GM18873 (cell line): ENCODE measurements around the gene PTPRM.

Source experiments
- ATAC-seq: cut with Tn5 transposase; IDR thresholded peaks from one replicate; pipeline ENCODE4 v1.9.1; 2021; ENCODE audit warnings: mild to moderate bottlenecking, moderate library complexity, moderate number of reproducible peaks; ENCODE audit not compliant: unreplicated experiment, low FRiP score

The PTPRM gene

DNA sequence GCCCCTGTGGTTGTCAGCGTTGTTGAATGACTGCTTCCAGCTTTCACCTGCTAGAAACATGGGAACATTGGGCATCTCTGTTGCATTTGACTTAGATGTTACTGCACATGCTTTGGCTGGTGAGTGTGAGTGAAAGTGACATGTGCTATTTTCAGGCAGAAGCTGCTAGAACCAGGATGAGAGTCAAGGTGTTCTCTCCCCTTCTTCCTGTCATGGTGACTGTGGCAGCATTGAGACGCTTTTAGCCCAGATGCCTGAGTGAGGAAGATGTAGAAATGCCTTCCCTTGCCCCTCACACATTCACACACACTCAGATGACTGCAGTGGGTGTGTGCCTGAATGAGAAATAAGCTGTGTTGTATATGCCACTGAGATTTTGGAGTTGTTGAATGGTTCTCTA is 220.2 kb downstream of the PTPRM start:
- no peak for ATAC-seq

DNA sequence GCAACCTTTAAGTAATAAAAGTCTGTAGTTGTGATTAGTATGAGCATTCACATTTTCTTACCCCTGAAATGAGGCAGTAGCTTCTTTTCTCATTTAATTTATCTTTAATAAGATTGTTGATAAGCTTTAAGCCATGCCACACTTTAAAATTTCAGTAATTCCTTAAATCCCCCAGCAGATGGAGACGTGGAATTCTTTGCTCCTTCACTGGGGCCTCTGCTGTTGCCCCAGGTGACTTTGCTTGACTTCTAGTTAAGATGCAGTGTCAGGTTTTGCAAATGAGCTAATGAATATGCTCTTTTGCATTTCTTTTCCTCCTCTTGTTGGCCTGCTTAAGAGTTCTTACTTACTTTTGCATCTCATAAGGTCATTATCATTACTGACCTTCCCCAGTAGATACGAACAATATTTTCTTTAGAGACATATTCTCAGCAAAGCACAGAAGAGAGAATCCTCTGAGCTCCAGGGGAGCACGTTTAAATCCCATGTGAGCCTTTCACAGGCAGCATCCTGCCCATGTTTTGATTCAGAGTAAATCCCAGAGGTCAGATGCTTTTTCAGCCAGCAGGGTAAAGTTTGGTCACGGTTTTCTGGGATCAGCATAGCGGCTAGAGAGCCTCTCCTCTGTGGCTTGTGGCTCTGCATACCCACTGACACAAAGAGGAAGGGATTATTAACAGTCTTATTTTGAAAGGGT is 222.9 kb downstream of the PTPRM start:
- no peak for ATAC-seq

DNA sequence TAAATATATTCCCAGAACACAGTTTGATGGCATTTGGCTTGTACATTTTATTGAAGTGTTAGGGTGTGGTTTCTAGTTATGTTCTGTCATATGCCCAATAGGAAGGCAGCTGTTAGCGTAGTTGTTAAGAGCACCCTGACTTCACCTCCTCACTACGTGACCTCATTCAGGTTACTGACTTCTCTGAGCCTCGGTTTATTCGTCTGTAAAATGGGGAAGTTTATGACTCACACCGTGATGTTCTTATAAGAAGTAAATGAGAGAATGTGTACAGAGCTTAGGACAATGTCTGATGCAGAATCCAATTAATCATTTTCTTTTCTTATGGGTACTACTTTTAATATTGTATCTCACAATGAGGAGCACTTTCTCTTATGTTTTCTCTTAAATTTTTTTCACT is 226.0 kb downstream of the PTPRM start:
- ATAC-seq: no peak

DNA sequence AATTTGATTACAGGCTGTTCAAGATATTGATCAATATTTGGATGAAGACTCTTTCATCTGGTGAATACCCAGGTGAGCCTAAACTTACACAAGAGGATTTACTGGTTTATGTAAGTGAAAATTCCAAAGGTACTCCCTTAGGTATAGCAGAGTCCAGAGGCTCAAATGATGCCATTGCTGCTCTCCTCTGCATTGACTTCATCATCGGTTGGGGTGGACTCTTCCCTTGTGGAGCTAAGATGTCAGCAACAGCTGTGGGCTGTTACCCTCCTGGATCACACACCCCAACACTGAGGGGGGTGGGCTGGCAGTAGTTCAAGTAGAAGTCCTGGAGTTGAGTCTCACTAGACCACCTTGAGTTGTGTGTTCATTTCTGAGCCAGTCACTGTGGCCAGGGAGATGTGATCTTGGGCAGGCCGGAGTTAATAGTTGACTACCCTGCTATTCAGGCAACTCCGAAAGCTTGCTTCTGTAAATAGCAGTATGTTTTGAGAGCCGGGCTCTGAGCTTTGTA is 236.9 kb downstream of the PTPRM start:
- ATAC-seq: no peak

DNA sequence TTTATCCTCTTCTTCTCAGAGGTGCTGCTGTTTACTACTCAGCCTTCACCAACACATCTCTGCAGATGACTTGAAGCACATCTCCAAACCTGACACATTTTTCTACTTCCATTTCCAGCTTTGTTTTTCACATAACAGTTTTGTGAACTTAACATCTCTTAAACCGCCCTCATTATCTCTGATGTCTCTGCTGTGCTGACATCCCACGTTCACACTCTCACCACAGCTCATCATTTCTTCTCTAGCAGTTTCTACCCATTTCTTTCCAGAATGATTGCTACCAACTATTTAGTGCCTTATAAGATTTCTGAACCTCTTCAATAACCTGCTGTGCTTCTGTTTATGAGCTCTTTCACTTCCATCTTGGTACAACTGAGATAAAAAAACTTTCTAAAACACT is 238.0 kb downstream of the PTPRM start:
- no peak for ATAC-seq

DNA sequence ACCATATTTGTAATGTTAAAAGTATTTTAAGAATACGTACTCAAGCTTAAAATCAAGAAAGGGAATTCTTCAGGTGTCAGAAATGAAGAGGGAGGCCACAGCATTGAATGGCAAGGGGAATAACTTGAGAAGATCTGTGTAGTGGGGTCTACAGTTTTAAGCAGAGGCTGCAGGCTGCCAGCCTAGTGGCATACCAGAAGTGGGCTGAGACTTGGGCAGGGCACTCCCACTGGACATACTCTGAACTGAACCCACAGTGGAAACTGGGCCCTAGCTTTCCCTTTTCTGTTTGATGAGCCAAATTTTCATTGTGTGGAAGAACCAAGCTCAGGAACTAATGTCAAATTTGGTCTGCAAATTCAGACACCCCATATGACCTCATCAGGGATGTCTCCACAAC is 238.8 kb downstream of the PTPRM start:
- ATAC-seq: no peak

DNA sequence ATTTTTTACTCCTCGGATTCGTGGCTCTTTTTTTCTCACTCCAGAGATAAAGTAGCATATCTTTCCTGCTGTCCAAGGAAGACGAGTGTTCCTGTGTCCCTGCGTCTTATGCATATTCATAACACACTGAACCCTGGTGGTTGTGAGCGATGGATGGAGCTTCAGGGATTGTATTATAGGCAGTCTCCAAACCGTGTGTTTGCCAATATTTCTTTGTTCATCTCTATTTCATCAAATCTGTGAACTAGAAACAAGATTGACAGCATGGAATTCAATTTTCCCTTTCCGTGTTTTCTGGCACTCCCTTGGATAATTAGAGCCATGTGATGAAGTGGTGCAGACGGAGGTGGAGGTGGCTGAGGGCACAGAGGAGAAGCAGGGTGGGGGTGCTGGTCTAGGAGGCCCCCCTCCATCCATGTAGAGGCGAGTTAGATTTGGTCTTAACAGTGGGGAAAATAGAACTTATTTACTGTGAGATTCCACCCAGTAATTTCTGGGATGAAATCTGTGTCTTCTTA is 240.9 kb downstream of the PTPRM start:
- ATAC-seq: no peak

DNA sequence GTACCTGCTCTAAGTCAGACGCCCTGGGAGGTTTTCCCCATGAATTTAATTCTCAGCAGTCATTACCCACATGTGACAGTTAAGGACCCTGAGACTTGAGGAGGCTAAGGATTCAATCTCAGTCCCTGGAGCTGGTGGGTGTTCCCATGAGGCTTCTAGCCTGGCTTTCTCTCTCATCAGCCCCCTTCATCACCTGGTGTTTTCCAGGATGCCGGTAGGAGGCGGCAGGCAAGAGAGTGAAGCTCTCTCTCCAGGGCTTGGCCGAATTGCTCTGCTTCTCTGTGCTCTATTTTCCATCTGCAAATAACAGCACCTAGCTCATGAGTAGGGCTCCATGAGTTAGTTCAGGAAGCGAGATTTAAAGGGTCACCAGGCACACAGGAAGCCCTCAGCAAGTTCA is 241.9 kb downstream of the PTPRM start:
- no peak for ATAC-seq

DNA sequence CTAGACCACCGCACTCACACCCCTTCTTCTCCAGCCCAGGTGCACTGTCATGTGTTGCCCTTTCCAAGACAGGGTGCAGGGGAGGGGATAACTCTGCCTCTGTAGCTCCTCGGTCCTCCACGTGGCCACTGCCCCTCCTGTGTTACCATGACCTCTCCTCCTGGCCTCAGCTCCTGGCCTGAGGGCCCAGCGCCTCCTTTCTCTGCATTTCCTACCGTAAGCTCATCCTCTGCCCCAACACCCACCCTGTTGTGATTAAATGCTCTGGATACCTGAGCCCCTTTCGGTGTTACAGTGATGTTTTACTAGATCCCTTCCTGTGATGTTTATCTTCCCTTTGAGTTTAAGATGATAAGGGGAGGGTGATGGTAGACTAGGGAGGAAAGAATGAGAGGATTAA is 242.3 kb downstream of the PTPRM start:
- ATAC-seq: no peak

DNA sequence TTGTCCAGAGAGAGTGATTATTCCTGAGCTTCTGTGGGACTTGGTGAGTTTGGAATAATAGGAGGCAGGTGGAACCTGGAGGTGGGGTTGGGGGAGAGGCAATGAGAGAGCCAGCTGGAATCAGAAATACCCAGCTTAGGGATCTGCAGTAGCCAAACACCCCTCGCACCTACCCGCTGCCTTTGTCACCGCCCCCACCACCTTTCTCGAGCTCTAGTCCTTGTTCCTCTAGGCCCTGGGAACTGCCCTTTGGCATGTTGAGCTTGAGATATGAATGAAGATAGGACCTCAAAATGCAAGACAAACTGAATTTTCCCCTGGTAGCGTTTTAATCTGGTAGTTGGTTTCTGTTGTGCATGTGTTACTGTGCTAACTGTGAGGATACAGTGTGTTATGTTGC is 242.9 kb downstream of the PTPRM start:
- ATAC-seq: no peak

DNA sequence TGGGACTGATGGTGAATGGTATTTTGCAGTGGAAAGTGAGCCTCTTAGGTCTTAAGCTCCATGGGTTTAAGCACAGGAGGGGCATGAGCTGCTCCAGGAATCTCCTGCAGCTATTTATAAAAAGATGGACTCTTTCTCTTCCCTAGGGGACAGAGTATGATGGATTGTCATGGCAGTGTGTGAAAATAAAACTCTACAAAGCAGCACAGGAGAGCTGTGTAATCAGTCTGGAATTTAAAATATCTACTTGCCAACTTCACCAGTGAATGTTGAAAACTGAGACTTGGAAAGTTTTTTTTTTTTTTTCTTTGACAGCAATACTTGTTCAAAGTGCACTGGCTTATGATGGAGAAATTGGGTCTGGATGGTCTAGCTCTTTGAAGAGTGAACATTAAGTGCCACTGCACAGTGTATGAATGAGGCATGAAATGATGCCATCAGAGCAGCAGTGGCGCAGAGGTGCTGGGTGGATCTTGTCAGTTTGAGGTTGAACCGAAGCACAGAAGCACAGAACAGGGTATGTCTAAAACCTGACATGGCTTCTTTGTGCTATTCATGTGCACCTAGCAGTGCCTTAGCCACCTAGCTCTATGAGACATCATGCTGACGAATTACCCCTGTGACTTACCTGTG is 245.4 kb downstream of the PTPRM start:
- no peak for ATAC-seq

DNA sequence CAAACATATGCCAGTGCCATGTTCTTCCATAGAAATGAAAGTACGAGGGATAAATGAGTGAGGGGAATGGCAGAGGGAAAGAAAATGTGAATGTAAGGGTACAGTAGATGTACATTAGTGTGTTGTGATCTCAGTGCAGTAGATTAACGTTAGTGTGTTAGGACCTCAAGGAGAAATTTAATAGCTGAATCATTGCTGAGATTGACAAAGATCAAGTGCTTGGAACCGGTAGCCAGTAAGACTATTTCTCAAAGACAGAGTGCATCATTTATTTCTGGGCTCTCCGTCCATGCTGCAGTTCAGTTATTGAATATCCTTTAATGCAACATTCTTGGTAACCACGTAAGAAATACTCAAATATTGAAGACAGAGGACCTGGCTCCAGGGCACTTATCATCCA is 246.0 kb downstream of the PTPRM start:
- no peak for ATAC-seq

DNA sequence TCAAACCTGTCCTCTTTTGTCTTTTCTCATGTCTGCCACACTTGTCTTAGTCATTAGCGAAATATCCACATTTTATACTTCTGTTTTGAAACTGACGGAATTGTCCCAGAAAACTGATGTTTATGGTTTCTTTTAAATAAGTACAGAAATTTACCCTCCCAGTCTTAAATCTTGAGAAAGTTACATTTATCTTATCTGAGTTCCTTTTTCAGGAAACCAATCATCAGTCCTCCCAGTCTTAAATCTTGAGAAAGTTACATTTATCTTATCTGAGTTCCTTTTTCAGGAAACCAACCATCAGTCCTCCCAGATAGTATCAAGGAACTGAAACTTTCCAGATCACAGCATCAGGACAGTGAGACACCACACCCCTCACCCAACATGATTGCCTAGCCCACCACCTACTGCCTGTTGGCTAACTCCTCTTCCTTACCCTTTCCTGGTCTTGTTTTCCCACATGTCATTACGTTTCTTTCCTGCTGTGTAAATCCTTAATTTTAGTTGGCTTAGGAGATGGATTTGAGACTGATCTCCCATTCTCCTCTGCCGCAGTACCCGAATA is 247.7 kb downstream of the PTPRM start:
- no peak for ATAC-seq

DNA sequence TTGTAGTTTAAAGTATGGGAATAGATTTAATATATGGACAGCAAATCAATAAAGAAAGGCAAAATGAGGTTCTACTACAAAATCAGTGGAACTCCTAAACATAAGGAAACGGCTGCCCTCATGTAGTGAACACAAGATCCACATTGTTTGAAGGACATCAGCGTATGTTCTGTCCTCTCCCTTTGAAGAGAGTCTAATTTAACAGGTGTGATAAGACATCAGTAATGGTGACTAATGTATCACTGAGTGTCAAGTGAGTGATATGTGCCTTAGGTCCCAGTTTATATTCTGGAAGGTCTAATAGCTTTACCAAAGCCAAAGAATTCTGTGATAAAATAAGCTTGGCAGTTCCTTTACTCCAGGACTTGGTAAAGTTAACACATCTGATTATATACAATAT is 248.7 kb downstream of the PTPRM start:
- ATAC-seq: no peak

DNA sequence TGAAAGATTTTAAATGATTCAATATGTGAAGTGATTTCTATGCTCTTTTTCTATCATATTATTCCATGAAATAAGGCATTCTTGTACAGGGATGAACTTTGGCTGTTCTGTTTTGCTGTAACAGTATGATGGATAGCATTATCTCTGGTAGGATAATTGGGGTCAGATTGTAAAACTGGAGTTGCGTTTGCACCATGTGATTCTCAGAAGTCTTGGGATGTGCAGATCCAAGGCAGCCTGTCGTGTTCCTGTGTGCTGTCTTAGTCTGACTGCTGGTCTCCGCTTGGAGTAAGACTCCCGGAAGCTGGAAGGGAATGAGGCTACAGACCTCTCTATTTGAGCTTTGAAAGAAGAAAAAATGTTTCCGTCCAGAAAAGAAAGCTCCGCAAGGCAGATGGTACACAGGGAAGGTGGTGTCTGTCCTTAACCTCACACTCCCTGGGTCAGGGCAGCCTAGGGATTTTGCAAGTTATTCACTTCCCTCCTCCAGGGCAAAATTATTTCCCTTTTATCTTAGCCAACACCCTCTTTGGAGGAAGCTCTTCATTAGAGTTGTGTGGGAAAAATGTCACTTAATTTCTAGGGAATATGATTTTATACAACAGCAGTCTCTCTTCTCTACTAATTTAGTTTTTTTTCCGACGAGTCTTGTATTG is 250.6 kb downstream of the PTPRM start:
- no peak for ATAC-seq

DNA sequence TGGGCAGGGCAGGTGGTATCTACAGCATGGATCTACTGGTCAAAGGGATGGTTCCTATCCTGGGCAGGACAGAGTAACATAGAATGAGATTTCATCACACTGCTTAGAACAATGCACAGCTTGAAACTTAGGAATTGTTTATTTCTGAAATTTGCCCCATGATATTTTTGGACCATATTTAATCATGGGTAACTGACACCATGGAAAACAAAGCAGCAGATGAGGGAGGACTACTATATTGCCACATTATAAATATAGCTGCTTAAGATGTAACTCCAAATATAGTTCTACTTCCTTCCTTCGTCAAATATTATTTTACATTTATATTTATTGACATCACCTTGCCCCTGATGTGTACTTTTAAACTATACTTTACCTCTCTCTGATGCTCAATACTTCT is 254.7 kb downstream of the PTPRM start:
- no peak for ATAC-seq

DNA sequence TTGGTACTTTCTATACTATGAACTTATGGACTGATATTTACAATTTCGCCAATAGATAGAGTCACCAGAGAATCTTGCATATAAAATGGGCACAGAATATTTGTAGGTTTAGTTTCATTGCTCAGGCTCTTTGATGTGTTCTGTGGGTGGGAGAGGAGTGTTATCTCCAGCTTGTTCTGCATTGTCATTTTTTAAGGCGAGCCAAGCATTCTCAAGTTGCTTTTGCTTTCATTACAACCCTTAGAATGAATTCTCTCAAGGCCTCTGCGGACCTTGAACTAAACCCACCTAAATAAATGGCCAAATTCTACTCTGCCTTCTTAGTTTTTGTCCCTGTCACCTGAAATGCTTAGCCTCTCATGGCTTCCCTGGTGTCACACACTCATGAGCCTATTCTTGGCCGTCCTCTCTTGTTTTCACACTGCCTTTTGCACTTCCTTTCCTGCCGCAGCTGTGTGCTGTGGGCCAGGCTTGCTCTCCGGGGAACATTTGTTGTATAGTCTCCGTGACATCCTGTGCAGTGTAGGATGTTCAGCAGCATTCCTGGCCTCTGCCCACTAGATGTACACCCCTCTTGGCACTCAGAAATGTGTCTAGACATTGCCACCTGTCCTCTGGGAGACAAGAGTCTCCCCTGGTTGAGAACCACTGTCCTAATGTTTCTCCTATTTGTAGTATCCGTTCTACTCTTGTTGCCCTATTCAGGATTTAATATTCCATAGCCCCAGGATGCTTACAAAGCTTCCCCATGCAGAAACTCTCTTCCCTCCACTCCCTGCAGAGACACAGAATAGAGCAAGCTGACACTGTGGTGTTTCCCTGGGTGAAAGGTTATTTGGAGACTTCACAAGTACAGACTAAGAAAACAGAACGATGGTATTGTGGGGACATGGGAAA is 255.6 kb downstream of the PTPRM start:
- ATAC-seq: no peak

DNA sequence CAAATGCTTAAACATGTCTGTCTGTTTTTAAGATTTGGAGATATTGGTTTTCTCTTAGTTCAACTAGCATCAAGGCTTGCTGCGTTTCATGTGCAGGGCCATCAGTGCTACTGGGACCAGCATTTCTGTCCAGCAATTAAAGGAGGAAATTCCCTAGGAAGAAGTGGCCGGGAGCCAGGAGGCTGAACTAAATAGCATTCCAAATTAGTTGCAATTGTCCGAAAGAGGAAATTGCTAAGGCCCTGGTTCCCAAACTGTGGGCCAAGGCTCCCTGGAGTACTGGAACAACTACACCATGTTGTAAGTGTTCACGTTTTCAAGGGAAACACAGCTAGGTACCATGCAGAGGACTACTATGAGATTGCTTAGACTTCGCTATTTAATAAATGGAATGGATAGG is 257.9 kb downstream of the PTPRM start:
- no peak for ATAC-seq

DNA sequence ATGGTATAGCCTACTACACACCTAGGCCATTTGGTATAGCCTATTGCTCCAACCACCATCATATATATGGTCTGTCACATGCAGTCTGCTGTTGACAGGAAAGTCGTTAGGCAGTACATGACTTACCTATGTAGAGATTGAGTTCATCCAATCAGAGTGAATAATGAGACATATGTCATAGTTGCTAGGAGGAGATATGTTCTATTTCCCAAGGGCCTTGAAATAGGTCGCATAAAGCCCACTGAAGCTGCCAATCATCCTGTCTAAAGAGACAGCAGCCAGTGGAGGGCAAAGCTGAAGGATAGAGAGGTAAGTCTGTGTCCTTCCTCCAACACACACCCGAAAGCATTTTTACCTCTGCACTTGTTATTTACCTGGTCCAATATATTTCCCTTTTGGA is 263.4 kb downstream of the PTPRM start:
- no peak for ATAC-seq

DNA sequence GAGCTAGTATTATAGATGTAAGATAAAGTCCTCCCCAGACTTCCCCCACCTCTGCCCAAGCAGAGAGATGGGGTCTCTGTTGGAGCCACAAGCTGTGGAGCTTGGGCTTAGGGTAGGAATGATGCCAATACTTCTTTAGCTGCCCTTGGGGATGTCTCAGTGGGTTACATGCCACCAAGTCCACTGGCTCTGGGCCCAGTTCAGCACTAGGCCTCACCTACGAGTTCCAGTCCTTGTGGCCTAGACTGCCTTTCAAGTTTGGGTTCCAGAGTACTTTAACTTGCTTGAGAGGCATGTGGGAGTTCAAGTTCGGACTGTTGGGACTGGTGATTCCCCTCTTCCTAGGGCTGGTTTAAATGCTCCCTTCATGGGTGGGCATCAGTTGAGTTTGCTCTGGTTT is 272.4 kb downstream of the PTPRM start:
- ATAC-seq: no peak
